Left lobe of liver (tissue), 2 donors: ENCODE data around the gene MEOX1. TPM values are rescaled to one million over a fixed set of nuclear protein-coding genes. Genes with fewer than 3 reads are reported as not detected.

ENCODE experiments used
- ATAC-seq: fragments of 200-7000 bp; cut with Tn5 transposase; one replicate; pipeline ENCODE4 v1.9.1; 2020; ENCODE audit warnings: mild to moderate bottlenecking, moderate library complexity
- DNase-seq: peaks from one replicate; pipeline ENCODE4 v3.0.0-alpha.2; 2020; ENCODE audit warnings: low spot score
- total RNA-seq: library from RNA; stranded (reverse); gene quantifications from one replicate; pipeline ENCODE4 v1.2.1, GENCODE V29; 2021
- donor health status: DM: no; HTN: no; CAD: no; lungs with moderate emphysema.
- donor health status: DM: no; HTN: yes; CAD: no.

MEOX1 gene
- total RNA-seq, 1 donor from 2014 or later = not detected

DNA sequence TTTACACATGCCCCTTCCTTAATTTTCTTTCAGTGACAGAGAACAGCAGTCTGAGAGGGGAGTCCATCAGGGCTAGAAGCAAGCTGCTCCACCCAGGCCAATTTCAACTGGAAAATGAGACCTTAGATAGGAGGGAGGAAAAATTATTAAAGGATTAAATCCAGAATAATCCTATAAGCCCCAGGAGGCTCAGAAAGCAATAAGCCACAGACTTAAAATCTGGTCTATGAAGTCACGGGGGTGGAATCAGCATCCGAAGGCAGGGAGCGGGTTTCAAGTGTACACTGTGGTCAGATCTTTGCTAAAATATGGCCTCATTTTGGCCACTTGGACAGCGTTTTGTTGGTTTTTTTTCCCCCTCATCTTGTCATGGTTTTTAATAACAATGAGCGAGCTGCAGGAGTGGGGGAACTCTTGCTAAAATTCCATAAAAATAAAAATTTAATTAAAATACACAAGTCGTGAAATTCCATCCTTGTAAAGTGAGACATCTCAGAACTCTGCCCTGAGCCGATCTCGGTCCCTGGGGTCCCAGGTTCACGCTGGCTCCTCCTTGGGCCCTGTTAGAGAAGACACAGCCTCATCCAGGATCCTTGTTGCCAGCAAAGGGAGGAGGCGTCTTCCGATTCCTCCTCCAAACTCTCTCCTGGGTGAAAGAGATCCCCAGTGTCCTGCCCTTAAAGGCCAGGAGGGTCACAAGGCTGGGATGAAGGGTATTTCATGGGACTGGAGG lies 63.9 kb downstream of the MEOX1 start:
- ATAC-seq (no peak), DNase-seq (no peak)

DNA sequence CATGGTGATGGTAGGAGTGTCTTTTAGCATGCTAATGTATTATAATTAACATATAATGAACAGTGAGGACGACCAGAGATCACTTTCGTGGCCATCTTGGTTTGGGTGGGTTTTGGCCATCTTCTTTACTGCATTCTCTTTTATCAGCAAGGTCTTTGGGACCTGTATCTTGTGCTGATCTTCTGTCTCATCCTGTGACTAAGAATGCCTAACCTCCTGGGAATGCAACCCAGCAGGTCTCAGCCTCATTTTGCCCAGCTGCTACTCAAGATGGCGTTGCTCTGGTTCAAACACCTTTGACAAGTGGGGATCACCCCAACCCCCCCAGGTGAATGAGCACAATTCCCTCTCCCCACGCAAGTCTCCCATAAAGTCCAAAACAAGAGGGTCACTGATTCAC lies 66.3 kb downstream of the MEOX1 start:
- ATAC-seq (no peak), DNase-seq (no peak)

DNA sequence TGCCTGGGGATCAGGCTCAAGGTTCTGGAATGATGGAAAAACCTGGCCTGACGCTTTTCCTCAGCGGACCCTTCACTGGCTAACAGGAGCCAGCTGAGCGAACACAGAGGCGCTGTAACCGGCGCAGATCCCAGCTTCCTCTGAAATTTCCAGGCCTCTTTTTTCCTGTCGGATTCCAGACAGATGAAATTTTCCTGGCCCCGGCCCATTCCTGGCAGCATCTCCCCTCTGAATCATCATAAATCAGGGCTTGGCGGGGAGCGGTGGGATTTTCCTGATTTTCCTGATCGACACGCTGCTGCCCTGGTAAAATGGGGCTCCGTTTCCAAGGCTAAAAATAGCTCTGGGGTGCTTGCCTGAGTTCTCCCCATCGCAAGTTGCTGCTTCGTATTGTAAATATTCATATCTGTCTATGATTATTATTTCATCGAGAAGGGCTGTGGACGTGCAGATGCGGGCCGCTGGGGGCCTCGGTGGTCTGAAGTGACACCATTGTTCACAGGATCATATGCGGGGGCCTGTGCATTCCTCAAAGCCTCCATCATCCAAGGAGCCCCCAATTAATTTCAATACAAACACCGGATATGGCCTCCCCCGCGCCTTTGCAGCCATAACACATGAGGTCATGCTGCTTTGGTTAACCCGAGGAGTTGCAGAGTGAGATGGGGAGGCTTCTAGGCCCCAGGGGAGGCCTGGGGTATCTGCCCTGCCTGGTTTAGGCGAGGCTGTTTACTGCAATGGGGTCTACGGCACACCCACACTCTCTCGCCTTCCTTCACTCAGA lies 69.8 kb downstream of the MEOX1 start:
- DNase-seq (peak; percentile 47), ATAC-seq (peak; percentile 44)

- DNase-seq (no peak), ATAC-seq (no peak)
These were observed 70.7 kb downstream of the MEOX1 start for GRCh38 chr17:43591001-43591400.

Other genes starting within 250 kb of the MEOX1 start
- gene DHX8, start 177.9 kb downstream of the MEOX1 start, total RNA-seq = 13.7 TPM
- gene ETV4, start 115.6 kb downstream of the MEOX1 start, total RNA-seq = 0.65 TPM
- gene SOST, start 96.9 kb upstream of the MEOX1 start, total RNA-seq = not detected
- 79.4 TPM for gene DUSP3, start 117.1 kb upstream of the MEOX1 start, total RNA-seq
- not detected for gene CFAP97D1, start 118.5 kb upstream of the MEOX1 start, total RNA-seq
- 2.0 TPM for gene MPP3, start 171.2 kb upstream of the MEOX1 start, total RNA-seq
- not detected for gene CD300LG, start 185.3 kb upstream of the MEOX1 start, total RNA-seq
- gene MPP2, start 245.6 kb upstream of the MEOX1 start, total RNA-seq = 0.10 TPM